HG03064 (cell line): Measurements from ENCODE around the gene ANKRD28.
"Not testable (repeated sequence)": the region's sequence is repeated elsewhere in the genome, so short reads cannot be mapped to it uniquely, and the experiment has no call there.

Experiments used
- ATAC-seq: cut with Tn5 transposase; IDR thresholded peaks from one replicate; pipeline ENCODE4 v1.9.1; 2021; ENCODE audit warnings: low read depth; ENCODE audit not compliant: unreplicated experiment

Gene ANKRD28

GRCh38 chr3:15638891-15639262 lies 158.9 kb downstream of the ANKRD28 start:
- no peak for ATAC-seq

DNA sequence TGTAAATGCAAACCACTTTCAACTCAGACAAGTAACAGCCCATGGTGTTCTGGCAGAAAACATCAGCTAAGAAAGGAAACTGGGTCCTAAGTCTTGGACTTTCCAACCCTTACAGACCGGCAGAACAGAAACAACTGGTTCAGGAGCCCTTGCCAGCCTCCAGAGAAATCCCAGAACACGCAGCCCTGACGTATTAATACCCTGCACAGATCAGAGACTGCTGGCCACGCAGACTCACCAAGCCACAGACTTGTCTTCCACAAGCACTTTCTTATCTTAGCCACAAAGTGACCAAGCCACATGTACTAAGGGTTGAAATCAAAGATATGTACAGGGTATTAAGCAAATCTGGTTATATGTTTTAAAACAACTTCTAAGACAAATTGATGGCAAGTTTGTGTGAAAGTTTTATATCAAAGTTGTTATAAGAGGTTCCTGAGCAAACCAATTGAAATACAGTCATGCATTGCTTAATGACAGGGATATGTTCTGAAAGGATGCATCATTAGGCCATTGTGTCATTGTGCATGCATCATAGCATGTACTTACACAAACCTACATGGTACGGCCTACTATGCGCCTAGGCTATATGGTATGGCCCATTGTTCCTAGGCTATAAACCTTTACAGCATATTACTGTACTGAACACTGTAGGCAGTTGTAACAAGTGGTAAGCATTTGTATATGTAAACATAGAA lies 159.4 kb downstream of the ANKRD28 start:
- no peak for ATAC-seq

GRCh38 chr3:15637131-15637951 lies 160.4 kb downstream of the ANKRD28 start:
- no peak for ATAC-seq

DNA sequence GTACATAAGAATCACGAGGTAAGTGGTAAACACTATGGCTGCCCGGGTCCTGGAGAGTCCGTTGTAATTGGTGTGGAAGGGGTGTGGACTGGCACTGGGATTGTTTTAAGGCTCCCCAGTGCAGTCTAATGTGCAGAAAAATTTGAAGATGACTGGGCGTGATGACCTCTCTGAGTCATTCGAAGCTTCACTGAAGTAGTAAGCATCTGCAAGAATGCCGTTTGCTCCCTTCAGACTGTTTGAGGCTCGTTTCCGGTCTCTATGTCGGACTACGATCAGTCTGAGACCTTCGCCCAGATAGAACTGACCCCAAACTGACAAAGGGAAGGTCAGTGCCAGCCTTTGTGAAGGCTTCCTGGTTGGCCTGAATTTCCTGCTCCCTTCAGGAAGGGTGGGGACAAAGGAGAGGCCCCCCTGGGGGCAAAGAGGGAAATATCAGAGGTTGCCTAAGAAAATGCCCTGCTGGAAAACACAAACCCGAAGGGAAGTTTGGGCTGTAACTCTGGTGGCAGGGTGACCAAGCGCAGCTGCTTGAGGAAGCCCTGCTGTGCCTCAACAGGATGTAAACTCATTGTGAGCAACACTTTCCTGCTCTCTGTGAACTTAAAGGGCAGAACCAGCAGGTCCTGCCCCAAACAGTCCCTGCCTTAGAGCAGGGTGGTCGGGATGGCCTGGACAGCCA lies 161.6 kb downstream of the ANKRD28 start:
- ATAC-seq, result no peak

DNA sequence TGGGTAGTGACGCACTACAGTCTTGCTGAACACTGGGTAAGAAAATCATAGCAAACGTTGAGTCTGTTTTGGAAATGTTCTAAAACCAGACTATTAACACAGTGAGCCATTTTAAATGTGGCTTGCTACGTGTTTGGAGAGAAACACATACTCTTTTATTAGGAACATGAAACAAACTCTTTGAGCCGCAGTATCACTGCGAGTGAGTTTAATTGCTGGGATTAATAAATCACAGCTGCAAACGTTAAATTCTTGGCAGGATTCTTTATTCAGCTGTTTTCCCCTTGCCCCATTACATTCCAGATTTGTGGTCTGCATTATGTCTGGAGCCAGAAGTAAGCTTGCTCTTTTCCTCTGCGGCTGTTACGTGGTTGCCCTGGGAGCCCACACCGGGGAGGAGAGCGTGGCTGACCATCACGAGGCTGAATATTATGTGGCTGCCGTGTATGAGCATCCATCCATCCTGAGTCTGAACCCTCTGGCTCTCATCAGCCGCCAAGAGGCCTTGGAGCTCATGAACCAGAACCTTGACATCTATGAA lies 162.6 kb downstream of the ANKRD28 start:
- no peak for ATAC-seq

- no peak for ATAC-seq
Observed at GRCh38 chr3:15634671-15635070, 163.1 kb downstream of the ANKRD28 start.

DNA sequence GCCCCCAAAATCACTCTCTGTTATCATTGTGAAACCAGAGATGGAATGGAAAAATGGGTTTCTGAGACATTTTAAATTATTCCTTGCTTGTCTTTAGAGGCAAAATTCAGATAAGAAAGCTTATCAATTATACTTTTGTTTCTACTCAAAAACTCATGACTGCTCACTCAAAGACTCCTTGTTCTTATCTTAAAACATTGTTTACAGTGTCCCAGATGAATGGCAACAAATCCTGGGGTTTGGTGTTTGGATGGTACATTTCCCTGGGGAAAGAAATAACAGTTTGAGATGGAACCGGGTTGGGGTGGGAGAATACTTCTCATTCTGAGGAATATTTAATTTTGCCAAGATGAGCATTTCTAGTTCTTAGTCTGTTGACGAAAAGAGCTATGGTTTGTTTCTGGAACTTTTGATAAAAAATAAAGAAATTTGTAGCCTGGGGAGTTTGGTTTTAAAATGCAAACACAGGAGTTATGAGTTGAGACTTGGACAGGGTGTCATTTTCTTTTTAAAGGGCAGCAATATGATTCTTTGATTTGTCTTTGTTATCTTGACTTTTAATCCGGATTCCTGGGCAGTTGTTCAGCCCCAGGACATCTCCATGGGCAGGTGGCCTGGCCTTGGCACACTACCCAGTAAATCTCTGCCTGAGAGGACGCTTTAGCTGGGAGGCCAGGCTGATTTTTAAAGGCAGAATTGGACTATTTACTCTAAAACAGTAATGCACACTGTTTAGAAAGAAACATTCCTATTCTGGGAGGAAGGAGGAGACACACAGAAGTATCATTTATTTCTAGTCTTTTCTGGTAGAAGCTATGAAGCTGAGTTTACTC lies 163.8 kb downstream of the ANKRD28 start:
- no peak for ATAC-seq

DNA sequence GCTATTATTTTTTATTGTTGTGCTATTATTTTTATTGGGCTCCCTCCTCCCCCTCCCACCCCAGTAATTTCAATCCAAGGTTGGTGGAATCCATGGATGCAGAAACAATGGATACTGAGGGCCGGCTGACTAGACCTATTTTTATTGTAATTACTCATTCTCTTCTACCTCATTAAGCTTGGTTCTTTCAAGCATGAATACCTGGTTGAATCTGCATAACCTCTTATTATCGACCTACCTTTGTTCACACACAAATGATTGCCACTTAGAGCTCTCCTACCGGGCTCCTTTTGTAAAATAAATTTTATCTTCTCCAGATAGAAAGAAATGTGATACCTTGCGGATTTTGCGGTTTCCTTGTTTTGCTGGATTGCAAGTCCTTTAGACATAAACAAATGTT lies 164.6 kb downstream of the ANKRD28 start:
- ATAC-seq, result no peak

DNA sequence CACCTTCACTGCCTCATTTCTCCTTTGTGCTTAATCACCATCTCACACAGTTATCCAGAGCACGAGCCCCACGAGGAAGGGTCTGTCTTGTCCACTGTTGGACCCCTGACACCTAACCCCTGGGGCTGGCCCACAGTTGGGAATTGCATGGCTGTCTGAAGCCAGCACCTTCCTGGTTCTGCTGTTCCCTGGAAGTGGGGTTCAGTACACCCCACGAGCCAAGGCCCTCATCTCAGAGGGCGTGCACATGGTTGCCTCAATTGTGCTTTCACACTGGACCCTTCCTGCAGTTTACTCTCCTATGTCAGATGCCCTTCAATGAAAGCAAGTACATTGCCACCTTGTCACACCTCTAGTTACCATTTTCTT lies 165.6 kb downstream of the ANKRD28 start:
- ATAC-seq, result no peak

- ATAC-seq, result no peak
Observed at GRCh38 chr3:15631426-15632211, 166.2 kb downstream of the ANKRD28 start.

GRCh38 chr3:15630646-15631350 lies 167.0 kb downstream of the ANKRD28 start:
- no peak for ATAC-seq

DNA sequence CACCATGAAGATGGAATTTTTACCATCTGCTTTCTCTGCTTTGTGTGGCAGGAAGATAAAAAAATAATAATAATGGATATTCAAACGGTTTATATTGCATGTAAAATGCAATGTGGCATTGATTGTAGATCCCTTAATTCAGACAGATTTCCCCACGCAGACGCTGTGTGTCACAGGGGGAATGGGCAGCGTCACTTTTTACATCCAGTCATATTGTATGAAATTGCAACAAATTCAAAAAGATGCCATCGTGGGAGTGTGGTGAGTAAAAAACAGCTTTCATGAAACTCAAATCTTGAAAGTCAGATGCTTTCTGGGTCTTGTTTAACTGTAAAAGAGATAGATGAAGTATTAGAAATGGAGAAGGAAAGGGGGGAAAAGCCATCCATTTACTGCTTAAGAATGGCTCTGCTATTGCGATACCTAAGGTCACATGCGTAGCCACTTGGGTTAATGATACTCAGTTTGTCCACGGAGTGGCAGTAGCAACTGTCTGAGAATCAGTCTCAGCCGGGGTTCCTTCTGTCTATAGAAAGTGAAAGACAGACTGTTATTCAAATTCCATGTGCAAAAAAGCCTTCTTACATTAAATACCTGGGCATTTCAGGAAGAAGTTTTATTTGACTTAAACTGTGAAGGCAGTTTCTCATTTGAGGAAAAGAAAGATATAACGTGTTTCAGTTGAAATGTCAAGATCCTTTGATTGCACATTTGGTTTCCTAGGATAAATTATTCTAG lies 167.8 kb downstream of the ANKRD28 start:
- peak; percentile 96 for ATAC-seq

DNA sequence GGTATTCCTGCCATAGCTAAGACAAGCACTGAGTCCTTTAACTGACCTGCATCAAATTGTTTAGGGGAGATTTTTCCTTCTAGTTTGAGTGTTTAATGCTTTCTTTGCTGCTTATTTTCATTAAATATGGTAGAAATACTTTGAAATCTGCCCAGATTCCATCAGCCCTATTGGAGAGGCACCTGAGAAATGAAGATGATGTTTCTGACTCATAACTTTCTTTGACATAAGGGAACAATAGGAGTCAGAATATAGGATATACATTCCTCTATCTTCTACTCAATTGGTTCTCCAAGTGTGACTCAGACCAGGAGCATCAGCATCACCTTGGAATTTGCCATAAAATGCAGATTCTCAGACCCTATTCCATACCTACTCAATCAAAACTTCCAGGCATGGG lies 168.8 kb downstream of the ANKRD28 start:
- no peak for ATAC-seq

- no peak for ATAC-seq
Observed at GRCh38 chr3:15623535-15624440, 174.0 kb downstream of the ANKRD28 start.

DNA sequence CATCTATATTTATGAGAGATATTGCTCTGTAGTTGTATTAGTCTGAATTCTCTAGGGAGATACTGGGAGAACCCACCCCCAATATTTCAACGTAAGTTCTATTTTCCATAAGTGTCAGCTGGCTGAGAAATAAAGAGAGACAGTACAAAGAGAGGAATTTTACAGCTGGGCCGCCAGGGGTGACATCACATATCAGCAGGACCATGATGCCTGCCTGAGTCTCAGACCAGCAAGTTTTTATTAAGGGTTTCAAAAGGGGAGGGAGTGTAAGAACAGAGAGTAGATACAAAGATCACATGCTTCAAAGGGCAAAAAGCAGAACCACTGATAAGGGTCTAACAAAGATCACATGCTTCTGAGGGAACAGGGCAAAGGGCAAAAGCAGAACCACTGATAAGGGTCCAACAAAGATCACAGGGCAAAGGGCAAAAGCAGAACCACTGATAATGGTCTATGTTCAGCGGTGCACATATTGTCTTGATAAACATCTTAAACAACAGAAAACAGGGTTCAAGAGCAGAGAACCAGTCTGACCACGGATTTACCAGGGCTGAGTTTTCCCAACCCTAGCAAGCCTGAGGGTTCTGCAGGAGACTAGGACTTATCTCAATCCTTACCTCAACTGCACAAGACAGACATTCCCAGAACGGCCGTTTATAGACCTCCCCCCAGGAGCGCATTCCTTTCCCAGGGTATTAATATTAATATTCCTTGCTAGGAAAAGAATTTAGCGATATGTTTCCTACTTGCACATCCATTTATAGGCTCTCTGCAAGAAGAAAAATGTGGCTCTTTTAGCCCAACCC lies 177.9 kb downstream of the ANKRD28 start:
- ATAC-seq, result not testable (repeated sequence)
